ENCODE measurements around the gene SORCS3. TPM values are rescaled to one million over a fixed set of nuclear protein-coding genes. Genes with fewer than 3 reads are reported as not detected.

SORCS3 gene
- total RNA-seq, 1 donor from 2014 or later: not detected

DNA sequence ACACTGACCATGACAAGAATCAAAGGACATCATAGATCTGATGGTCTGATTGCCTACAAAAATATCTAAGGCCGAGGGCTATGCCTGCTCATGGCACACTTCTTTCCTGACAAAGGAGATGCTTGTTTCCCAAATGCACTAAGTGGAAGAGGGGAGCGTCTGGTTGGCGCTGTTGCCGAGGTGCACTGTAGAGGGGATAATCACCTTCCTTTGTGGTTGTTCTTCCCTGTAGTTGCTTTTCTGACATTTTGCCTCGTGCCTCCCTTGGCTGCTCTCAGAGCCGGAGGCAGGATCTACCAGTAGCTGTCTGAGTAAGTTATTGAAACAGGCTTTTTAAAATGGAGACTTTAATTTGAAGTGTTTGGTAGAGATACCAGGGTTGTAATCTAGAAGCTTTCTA, 352.0 kb downstream of the SORCS3 start:
- H3K9me3 ChIP-seq: no peaks in the 10 kb centered on the region
- intact Hi-C loops (cut with DNase I): no loop called here
- H3K27ac ChIP-seq: no peak overlapping the region
- DNase-seq: no peak
- H3K4me1 ChIP-seq: no peaks in the 10 kb centered on the region
- ATAC-seq: no peak
- H3K27me3 ChIP-seq: no peaks in the 10 kb centered on the region
- H3K36me3 ChIP-seq: no peaks in the 10 kb centered on the region
- TF ChIP-seq, protein P1, sequence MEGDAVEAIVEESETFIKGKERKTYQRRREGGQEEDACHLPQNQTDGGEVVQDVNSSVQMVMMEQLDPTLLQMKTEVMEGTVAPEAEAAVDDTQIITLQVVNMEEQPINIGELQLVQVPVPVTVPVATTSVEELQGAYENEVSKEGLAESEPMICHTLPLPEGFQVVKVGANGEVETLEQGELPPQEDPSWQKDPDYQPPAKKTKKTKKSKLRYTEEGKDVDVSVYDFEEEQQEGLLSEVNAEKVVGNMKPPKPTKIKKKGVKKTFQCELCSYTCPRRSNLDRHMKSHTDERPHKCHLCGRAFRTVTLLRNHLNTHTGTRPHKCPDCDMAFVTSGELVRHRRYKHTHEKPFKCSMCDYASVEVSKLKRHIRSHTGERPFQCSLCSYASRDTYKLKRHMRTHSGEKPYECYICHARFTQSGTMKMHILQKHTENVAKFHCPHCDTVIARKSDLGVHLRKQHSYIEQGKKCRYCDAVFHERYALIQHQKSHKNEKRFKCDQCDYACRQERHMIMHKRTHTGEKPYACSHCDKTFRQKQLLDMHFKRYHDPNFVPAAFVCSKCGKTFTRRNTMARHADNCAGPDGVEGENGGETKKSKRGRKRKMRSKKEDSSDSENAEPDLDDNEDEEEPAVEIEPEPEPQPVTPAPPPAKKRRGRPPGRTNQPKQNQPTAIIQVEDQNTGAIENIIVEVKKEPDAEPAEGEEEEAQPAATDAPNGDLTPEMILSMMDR (IDR thresholded peaks at IDR 0.05): no peak
- H3K4me3 ChIP-seq: no peak overlapping the region

DNA sequence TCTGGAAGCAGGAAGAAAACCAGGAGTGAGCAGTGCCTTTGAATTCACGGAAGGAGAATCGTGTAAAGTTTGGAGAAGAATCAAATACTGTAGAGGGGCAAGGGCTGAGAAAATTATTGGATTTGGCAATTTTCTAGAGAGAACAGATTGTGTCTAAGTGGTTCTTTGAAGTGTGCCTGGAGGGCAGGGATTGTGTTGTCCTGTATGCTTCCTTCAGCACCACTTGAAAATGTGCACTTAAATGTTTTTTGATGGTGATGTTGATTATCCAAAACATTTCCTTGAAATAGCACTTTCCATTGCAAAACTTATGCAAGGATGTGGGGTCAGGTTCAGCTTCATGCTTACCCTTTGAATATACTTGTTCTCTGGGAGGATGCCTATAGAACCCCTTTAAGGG, 360.2 kb downstream of the SORCS3 start:
- Histone ChIP-seq H3K36me3 (no peaks in the 10 kb centered on the region), H3K4me1 (no peaks in the 10 kb centered on the region), H3K27me3 (no peaks in the 10 kb centered on the region), H3K9me3 (no peaks in the 10 kb centered on the region), H3K4me3 (no peak overlapping the region), H3K27ac (no peak overlapping the region)
- DNase-seq (no peak), ATAC-seq (no peak)
- intact Hi-C loops (cut with DNase I): no loop called here
- TF ChIP-seq, protein P1 (IDR thresholded peaks at IDR 0.05): no peak

DNA sequence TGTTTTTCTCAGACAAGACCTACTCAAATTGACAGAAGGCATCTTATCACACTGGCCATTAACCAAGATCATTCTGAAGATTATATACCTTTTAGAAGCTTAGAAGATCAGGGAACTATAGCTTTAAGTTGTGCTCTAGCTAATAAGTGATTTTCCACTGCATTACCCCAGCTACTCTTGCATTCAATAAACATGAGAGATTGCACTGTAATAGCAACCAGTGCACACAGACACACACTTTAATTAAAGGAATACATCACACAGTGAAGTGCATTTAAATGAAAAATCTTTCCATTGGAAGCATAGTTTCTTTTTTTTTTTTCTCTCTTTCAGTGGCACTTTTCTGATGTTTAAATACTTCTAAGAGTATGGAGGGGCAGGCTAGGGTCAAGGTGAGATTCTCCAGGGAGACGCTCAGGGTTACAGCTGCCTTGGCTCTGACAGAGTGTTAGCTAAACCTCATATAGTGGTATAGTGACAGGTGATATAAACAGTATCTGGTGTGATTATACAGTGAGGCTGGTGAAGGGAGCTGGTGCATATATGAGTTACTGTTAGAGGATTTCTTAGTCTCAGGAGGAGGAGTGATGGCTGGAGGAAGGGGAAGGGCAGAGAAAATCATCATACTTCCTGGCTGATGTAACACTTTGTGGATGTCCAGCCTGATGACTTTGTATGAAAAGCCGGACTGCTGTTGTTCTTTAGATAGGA, 369.5 kb downstream of the SORCS3 start:
- intact Hi-C loops (cut with DNase I): no loop called here
- no peak for ATAC-seq
- TF ChIP-seq, protein P1 (IDR thresholded peaks at IDR 0.05): no peak

DNA sequence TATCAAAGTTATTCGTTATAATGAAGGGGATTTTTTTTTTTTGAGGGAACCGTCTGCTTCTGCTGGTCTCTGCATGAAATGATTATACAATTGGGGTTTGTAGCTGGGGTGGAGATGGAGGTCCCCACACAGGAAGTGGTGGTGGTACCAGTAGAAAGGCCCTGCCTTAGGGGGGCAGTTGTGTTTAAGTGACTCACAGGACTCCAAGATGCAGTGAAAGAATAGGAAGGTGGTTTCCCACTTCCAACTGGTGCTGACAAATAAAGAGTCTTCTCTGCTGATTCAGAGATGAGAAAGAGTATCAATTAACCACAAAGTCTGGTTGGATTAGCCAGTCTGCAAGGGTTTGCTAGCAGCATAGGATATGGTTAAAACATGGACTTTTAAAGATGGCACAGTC, 376.0 kb downstream of the SORCS3 start:
- DNase-seq: no peak
- Histone ChIP-seq H3K27ac (no peak overlapping the region), H3K27me3 (no peaks in the 10 kb centered on the region), H3K4me3 (no peak overlapping the region), H3K4me1 (no peaks in the 10 kb centered on the region), H3K36me3 (no peaks in the 10 kb centered on the region), H3K9me3 (no peaks in the 10 kb centered on the region)
- TF ChIP-seq, protein P1 (IDR thresholded peaks at IDR 0.05): no peak
- no peak for ATAC-seq
- intact Hi-C loops (cut with DNase I): no loop called here

More for the DNA sequence above, 369.5 kb downstream of the SORCS3 start:
- no peak overlapping the region for H3K4me3 ChIP-seq
- no peaks in the 10 kb centered on the region for H3K9me3 ChIP-seq
- H3K27ac ChIP-seq: no peak overlapping the region
- no peaks in the 10 kb centered on the region for H3K4me1 ChIP-seq
- DNase-seq: no peak
- no peaks in the 10 kb centered on the region for H3K27me3 ChIP-seq
- no peaks in the 10 kb centered on the region for H3K36me3 ChIP-seq

DNA sequence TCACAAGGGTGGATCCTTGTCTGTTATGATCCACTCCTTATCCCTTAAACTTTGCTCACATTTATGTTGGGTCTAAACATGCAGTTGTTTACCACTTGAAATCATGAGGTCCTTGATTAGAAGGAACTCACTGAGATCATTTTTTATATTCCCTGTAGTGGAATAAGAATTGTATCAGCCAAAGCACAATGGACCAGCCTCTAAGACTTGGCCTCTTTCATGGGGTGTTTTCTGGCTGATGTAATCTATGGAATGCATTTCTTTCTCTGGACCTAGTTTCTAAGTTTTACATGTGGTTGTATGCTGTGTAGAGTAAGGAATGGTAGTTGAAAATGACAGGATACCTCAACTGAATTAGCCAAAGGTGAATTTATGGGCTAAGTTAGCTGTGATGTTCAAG, 376.6 kb downstream of the SORCS3 start:
- intact Hi-C loops (cut with DNase I): no loop called here
- Histone ChIP-seq H3K4me1 (no peaks in the 10 kb centered on the region), H3K27me3 (no peaks in the 10 kb centered on the region), H3K36me3 (no peaks in the 10 kb centered on the region), H3K27ac (no peak overlapping the region), H3K9me3 (no peaks in the 10 kb centered on the region), H3K4me3 (no peak overlapping the region)
- ATAC-seq (no peak), DNase-seq (no peak)
- TF ChIP-seq, protein P1 (IDR thresholded peaks at IDR 0.05): no peak
